ENCODE measurements around the gene TMEM253.

DNA sequence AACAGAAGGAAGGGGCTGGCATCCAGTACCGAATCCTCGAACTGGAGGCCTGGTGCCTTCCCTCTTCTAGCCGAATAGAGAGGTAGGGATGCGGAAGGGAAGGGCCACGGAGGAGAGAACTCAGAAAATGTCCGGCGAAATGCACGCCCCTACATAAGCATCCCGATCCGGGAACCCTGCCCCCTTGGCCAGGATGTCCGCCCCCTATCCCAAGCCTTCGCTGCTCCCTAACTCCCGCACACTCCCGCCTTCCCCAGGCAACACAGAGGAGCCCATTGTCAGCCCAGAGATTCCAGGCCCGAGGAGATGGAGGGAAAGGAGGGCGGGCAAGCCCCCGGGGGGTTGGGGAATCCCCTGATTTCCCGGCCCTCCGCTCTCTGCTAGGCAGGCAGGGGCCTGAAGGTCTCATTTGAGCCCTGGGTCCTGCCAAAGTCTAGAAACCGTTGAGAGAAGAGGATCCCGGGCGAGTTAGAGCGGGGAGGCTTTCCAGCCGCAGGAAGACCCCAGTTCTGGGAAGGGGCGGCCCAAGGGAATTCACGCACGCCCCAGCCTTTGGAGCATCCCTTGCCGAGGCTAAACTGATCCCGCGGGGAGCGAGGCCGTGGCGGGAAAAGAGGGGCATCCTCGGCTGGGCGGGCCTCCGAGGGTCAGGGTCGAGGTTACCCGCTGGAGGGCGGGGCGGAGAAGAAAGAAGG lies 31.3 kb upstream of the TMEM253 start:
- TF ChIP-seq POLR2A (IDR thresholded peaks at IDR 0.05; ENCODE audit: low read length) (no peak), GATA1 (IDR thresholded peaks at IDR 0.05; ENCODE audit: low read depth, low read length) (no peak)
